GM21367 (cell line): ENCODE data around the gene TMEM135.
"Not testable (repeated sequence)": the region's sequence is repeated elsewhere in the genome, so short reads cannot be mapped to it uniquely, and the experiment has no call there.

Source experiments
- ATAC-seq: cut with Tn5 transposase; IDR thresholded peaks from one replicate; pipeline ENCODE4 v1.9.1; 2021; ENCODE audit not compliant: unreplicated experiment

The TMEM135 gene

GRCh38 chr11:87254562-87254961 lies 216.8 kb downstream of the TMEM135 start:
- ATAC-seq: no peak

DNA sequence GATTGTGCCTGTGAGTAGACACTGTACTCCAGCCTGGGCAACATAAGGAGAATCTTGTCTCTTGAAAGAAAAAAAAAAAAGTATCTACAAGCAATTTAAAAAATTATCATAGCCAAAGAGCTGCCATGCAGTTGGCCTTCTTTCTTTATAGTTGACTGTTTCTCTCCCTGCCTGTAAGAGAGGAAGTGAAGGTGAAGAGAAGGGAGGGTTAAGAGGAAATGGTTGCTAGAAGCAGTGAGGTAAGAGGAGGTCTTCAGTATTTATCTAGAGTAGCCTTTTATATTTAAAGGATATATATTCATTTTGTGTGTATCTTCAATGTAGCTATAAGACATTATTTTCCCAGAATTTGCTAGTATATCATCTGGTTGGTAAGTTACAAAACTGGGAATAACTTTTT lies 217.9 kb downstream of the TMEM135 start:
- no peak for ATAC-seq

GRCh38 chr11:87256694-87257340 lies 219.1 kb downstream of the TMEM135 start:
- ATAC-seq: no peak

DNA sequence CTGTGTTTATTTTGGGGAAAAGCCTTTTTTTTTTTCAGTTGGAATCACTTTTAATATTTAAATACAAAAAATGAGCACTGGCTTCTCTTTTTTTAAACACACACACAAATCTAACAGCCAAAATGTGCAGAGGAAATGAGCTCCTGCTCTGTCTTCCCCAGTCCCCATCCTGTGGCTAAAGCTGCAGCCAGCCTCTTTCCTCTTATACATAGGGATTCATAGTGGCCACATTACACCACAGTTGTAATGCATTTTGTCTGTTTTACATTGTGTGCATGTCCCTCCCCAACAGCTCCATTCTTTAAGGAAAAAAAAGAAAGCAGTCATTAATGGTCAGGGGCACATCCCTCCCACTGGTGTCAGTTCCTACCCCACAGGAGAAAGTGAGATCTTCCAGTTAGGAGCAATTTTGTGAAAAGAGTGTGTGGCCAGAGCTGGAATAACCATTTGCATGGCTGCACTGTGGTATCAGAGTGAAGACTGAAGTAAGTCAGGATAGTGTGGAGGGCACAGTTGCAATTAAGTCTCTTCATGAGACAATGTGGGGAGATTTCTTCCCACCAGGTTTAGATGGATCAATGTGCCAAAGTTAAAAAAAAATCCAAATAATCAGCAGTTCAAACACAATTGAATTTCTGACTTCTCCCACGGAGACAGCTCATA lies 220.6 kb downstream of the TMEM135 start:
- no peak for ATAC-seq

GRCh38 chr11:87259736-87260135 lies 222.0 kb downstream of the TMEM135 start:
- no peak for ATAC-seq

DNA sequence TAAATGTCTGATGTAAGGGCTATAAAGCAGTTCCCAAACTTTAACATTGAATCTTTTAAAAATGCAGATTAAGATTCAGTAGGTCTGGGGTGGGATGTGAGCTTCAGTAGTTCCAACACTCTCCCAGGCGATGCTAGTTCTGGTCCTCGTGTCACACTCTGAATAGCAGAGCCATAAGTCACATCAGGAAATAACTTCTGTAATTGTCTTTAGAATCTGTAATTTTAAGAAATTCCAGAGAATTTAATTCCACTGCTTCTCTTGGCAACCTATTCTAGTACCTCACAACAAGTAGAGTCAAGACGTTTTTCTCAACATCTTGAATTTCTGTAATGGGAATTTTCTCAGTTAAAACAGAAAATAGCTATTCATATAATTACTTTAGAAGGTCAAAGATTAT lies 223.1 kb downstream of the TMEM135 start:
- no peak for ATAC-seq

DNA sequence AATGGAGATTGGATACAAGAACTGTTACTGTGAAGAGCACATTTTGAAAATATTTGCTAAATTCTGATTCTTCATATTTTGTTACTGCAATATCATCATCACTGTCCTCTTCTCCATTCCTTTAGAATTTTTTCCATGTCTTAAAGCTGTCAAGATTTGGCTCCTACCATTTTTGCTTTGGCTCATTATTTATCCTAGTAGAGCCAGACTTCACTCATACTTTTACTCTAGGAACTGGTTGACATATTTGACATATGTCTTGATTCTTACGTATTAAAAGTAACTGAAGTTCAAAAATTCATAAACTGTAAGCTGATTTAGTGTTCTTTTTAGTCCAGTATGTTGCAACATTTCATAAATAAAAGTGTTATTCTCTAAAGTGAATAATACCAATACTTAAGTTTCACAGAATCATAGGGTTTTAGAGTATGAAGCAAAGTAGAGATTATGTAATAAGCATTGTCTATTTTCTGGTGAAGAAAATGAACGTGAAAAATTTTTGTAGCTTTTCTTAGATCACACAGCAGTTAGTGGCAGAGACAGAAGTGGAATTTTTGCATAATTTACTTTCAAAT lies 225.6 kb downstream of the TMEM135 start:
- no peak for ATAC-seq

DNA sequence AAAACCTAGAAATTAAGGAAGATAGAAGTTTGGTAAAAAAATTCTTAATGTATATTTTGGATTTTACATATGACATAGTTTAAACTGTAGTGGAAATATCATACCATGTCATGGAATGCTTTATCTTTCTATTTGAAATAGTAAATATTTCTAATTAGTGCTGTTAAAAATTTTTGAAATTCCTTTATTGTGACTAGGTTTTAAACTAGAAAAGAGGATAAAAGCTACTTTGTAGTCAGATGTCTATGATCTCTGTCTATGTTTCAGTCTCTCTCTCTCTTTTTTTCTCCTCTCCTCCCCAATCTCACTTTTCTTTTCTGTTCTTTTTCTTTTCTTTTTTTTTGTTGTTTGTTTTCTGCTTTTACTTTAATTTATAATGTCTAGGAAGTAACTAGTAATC lies 226.2 kb downstream of the TMEM135 start:
- ATAC-seq: no peak

GRCh38 chr11:87265132-87265531 lies 227.4 kb downstream of the TMEM135 start:
- ATAC-seq: no peak

GRCh38 chr11:87265979-87266378 lies 228.2 kb downstream of the TMEM135 start:
- no peak for ATAC-seq

DNA sequence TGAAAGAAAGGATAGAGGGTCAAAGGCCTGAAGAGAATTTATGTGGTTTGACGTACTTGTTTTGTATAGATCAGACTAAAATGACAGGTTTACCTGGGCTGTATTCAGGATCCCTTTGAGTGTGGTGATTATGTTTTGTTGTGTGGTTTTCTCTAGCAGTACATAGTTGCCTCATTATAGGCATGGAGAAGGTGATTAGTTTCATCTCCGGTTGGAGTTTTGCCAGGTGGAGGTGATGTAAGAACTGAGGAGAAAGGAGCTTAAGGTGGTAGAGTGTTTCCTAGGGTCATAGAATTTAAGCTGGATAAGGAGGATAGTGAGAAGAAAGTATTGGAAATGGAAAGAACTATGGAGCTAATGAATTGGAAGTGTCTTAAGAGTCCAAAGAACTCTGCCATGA lies 229.0 kb downstream of the TMEM135 start:
- no peak for ATAC-seq

DNA sequence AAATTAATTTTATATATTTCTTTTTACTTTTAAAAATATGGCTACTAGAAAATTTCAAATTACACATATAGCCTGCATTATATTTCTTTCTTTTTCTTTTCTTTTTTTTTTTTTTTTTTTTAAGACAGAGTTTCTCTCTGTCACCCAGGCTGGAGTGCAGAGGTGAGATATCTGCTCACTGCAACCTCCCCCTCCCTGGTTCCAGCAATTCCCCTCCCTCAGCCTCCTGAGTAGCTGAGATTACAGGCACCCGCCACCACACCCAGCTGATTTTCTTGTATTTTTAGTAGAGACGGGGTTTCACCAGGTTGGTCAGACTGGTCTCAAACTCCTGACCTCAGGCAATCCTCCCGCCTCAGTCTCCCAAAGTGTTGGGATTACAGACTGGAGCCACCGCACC lies 234.2 kb downstream of the TMEM135 start:
- ATAC-seq: not testable (repeated sequence)

GRCh38 chr11:87275176-87275575 lies 237.4 kb downstream of the TMEM135 start:
- ATAC-seq: no peak

GRCh38 chr11:87280143-87280542 lies 242.4 kb downstream of the TMEM135 start:
- no peak for ATAC-seq

DNA sequence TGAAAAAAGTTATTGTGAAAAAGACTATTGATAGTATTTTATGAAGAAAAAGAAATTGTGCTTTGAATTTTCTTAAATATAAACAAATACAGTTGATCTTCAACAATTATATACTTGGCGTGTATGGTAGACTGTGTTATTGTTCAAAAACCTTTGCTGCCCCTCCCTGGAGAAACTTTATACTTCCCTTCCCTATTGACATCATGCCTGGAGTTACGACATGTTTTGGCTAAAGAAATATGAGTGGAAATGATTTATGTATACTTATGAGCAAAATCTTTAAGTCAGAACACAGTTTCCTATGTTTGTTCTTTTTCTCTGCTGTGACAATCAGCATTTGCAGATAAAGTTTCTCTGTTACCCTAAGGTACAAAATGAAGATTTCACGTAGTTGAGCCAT lies 243.8 kb downstream of the TMEM135 start:
- ATAC-seq: no peak

GRCh38 chr11:87284306-87284705 lies 246.6 kb downstream of the TMEM135 start:
- no peak for ATAC-seq

- not testable (repeated sequence) for ATAC-seq
These were observed 247.9 kb downstream of the TMEM135 start for GRCh38 chr11:87285674-87286073.

- no peak for ATAC-seq
These were observed 248.6 kb downstream of the TMEM135 start for GRCh38 chr11:87286338-87286737.

DNA sequence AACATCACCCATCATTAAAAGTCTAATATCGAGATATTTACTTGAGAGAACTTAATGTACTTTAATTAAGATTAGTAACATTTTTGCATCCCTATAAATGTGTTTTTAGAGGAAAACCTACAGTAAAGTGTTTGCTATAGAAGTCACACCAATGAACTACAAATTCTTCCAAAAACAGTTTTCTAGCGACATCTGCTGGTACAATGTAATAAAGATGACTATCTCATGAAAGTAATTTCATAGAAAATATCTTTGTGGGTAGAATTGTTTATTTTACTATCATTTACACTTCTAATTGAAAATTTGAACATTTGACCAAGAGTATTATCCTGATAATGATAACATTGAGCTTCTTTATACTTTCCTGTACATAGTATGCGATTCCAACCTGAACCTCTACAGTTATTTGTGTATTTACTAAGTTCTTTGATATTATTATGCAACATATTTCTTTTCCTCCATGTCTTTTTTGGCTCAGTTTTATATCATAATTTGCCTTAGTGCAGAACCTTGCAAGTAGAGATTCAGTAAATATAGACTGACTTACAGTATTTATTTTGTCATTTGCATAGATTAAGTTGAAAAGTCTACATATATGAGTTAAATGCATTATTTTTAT lies 252.7 kb downstream of the TMEM135 start:
- no peak for ATAC-seq

DNA sequence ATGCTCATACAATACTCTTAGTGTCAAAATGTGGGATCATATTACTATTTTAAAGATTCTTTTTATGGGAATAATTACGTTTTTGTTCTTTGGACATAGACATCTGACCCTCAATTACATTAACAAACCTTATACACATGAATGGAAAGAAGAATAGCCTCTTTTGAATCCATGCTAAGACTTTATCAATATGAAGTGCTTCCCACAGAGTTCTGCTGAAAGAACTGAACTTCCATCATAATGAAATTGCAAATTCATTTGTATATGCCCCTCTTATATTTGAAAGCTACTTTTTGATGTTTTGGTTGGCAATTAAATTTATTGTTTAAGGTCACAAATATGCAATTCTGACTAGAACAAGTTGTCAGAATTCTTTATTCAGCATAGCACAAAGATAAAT lies 254.9 kb downstream of the TMEM135 start:
- ATAC-seq: no peak

DNA sequence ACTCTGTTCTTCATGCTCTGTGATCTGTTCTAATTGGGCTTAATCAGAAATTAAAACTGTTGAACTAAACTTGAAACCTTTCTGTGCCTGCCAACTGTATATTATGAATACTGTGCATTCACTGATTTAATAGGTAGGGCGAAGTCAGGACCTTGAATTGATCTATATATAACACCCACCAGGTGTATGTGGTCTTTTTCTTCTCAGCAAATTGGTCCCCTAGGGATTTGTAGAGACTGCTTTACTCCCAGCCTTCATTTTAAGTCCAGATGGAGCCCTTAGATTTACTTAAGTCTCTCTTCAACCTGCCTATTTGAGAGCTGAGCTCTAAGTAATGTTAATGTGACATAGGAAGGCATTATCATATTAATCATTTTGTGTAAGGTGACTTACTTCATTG lies 257.5 kb downstream of the TMEM135 start:
- no peak for ATAC-seq

DNA sequence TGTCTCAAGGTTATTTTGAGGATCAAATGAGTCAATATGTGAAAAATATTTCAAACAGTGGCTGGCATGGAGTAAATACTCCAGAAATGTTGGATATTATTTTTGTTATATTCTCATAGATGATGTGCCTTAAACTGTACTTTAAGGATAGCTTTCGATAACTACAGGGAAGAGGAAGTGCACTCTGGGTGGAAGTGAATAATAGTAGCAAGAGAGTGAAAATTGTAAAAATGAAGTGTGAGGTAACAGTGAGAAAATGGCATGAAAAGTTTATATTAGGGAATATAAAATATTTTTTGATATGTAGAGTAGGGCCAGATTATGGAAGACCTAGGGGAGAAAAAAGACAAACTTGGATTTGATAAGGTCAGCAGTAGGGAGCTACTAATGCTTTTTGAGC lies 258.9 kb downstream of the TMEM135 start:
- ATAC-seq: no peak
